Esophagus squamous epithelium (tissue), 5 donors: Measurements from ENCODE around the gene WDR33. TPM values are rescaled to one million over a fixed set of nuclear protein-coding genes. Genes with fewer than 3 reads are reported as not detected.
"Not testable (repeated sequence)": the region's sequence is repeated elsewhere in the genome, so short reads cannot be mapped to it uniquely, and the experiment has no call there.

Source experiments
- DNase-seq: peaks from one replicate; lab custom pipeline; 2025; lab: John Stamatoyannopoulos, UW
- H3K27ac ChIP-seq, 4 donors: fragments of 200-600 bp; sonication (generic); one replicate each; pipeline ENCODE4 v1.5.1; 2016 to 2019; ENCODE audit warnings: mild to moderate bottlenecking in 1 of 4
- H3K27me3 ChIP-seq, 4 donors: fragments of 200-600 bp; sonication (generic); 1 replicate in 3 of 4; 2 replicates in 1 of 4; pipeline versions ENCODE4 v1.5.1 to v1.6.0; 2017 to 2021; ENCODE audit warnings: antibody characterized with exemption in 1 of 4
- H3K36me3 ChIP-seq, 3 donors: fragments of 200-600 bp; sonication (generic); one replicate each; pipeline ENCODE4 v1.5.1; 2016 to 2019
- H3K4me1 ChIP-seq, 3 donors: fragments of 200-600 bp; sonication (generic); one replicate each; pipeline ENCODE4 v1.5.1; 2017 to 2019
- H3K4me3 ChIP-seq, 4 donors: fragments of 200-600 bp; sonication (generic); 1 replicate in 3 of 4; 2 replicates in 1 of 4; pipeline ENCODE4 v1.5.1; 2016 to 2019; ENCODE audit warnings: mild to moderate bottlenecking in 2 of 4, moderate library complexity in 1 of 4
- H3K9me3 ChIP-seq, 3 donors: fragments of 200-600 bp; sonication (generic); one replicate each; pipeline ENCODE4 v1.5.1; 2016 to 2019
- POLR2A ChIP-seq, 4 donors: fragments of 450-650 bp; IDR thresholded peaks; one replicate each; pipeline ENCODE4 v1.6.1; 2017; ENCODE audit warnings: antibody characterized with exemption in 4 of 4, mild to moderate bottlenecking in 4 of 4, moderate library complexity in 3 of 4
- WGBS, 2 donors: methylation state at CpG; one replicate each; pipeline ENCODE4 v1.1.5; 2018; 5-methylcytosine and 5-hydroxymethylcytosine counted together
- intact Hi-C: fragments of 100-400 bp; cut with DNase I; formaldehyde crosslinking; loops from one replicate; pipeline ENCODE4 v1.15.0; 2022
- total RNA-seq, 4 donors: library from RNA; depleted of rRNA; stranded (reverse); fragments of >200 nt; gene quantifications; one replicate each; pipeline ENCODE4 v1.1.0, GENCODE V29; 2016
- TF ChIP-seq, protein P1 (sequence below), 6 experiments: fragments of 450-650 bp in 4 of 6; fragments of 200-600 bp in 2 of 6; sonication (generic) in 2 of 6; IDR thresholded peaks; one replicate each; pipeline ENCODE4 v1.5.1; 2016 to 2019; ENCODE audit warnings: antibody characterized with exemption in 6 of 6, mild to moderate bottlenecking in 4 of 6, moderate library complexity in 4 of 6
- donor health status: DM: yes; HTN: yes; CAD: no.

The WDR33 gene
- total RNA-seq, 4 donors from 2014 or later: 15.6 to 41.8 (median 26.0) TPM

DNA sequence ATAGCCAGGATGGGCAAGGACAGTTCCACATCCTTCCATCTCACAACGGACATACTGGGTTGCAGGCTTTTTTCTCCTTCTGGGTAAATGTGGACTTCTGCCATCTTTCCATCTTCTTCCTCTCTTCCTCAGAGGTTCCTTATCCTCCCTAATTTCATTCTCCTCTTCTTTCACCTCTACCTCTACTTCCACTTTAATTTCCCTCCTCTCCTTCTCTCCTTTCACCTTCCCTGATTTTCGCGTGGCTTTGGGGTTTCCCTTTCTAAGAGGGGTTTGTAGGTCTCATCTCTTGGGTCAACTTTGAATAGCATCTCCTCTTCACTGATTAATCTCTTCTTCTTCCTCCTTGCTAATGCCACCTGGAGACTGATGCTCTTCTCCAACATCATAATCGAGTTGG is 29.9 kb upstream of the WDR33 start:
- Histone ChIP-seq H3K4me1 (no peaks in the 10 kb centered on the region), H3K4me3 (no peak overlapping the region), H3K9me3 (no peaks in the 10 kb centered on the region), H3K27ac (no peak overlapping the region), H3K36me3 (peaks cover 0 to 16% (median 1%) of the 10 kb centered on the region in 3 donors), H3K27me3 (no peaks in the 10 kb centered on the region)
- TF ChIP-seq, protein P1, sequence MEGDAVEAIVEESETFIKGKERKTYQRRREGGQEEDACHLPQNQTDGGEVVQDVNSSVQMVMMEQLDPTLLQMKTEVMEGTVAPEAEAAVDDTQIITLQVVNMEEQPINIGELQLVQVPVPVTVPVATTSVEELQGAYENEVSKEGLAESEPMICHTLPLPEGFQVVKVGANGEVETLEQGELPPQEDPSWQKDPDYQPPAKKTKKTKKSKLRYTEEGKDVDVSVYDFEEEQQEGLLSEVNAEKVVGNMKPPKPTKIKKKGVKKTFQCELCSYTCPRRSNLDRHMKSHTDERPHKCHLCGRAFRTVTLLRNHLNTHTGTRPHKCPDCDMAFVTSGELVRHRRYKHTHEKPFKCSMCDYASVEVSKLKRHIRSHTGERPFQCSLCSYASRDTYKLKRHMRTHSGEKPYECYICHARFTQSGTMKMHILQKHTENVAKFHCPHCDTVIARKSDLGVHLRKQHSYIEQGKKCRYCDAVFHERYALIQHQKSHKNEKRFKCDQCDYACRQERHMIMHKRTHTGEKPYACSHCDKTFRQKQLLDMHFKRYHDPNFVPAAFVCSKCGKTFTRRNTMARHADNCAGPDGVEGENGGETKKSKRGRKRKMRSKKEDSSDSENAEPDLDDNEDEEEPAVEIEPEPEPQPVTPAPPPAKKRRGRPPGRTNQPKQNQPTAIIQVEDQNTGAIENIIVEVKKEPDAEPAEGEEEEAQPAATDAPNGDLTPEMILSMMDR (IDR thresholded peaks at IDR 0.05): no peak
- no peak for TF ChIP-seq POLR2A (IDR thresholded peaks at IDR 0.05)
- DNase-seq: no peak
- 80 to 87% methylated on average over 4 of the region's 4 CpGs for WGBS, 2 donors
- intact Hi-C loops: no loop called here

DNA sequence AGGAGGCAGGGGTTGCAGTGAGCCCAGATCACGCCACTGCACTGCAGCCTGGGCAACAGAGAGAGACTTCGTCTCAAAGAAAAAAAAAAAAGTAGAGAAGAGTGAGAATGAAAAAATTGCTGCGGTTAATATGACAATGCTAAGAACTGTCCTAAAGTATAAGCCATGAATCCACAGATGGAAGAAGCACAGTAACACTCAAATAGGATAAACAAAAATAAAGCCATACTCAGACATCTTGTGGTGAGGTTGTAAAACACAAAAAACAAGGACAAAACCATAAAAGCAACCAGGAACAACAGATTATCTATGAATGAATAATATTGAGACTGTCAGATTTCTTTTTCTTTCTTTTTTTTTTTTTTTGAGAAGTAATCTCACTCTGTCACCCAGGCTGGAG is 24.0 kb upstream of the WDR33 start:
- no peak for DNase-seq
- H3K9me3 ChIP-seq: no peaks in the 10 kb centered on the region
- no peaks in the 10 kb centered on the region for H3K27me3 ChIP-seq
- no peak overlapping the region for H3K4me3 ChIP-seq
- H3K36me3 ChIP-seq: no peaks in the 10 kb centered on the region
- H3K4me1 ChIP-seq: no peaks in the 10 kb centered on the region
- WGBS, 2 donors: 57 to 61% methylated on average over 3 of the region's 3 CpGs
- H3K27ac ChIP-seq: no peak overlapping the region
- TF ChIP-seq, protein P1 (IDR thresholded peaks at IDR 0.05): no peak
- no peak for TF ChIP-seq POLR2A (IDR thresholded peaks at IDR 0.05)
- intact Hi-C loops: no loop called here

DNA sequence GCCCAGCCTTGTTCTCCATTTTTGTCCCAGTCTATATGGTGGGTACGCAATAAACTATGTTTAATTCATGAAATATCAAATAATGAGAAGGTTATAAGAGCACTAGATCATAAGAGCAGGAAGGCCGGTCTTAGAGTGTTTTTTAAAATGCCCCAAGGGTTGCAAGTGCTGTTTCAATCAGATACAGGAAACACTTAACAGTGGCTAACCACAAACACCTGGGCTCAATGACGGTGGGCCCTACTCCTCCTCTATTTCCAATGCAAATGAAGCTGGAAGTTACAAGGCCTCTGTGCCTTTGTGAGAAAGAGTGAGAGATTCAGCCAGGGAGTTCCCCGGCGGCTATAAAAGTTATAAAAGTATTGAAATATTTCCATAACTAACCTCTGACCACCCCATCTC is 18.9 kb upstream of the WDR33 start:
- 49 to 57% methylated on average over 5 of the region's 5 CpGs for WGBS, 2 donors
- no peaks in the 10 kb centered on the region for H3K4me1 ChIP-seq
- no peaks in the 10 kb centered on the region for H3K36me3 ChIP-seq
- no peaks in the 10 kb centered on the region for H3K27me3 ChIP-seq
- peak; percentile 4 for DNase-seq
- H3K9me3 ChIP-seq: no peaks in the 10 kb centered on the region
- peak overlapping the region in 1 of 4 donors; percentile 25 for H3K27ac ChIP-seq
- TF ChIP-seq POLR2A (IDR thresholded peaks at IDR 0.05): no peak
- TF ChIP-seq, protein P1 (IDR thresholded peaks at IDR 0.05): no peak
- no peak overlapping the region for H3K4me3 ChIP-seq
- intact Hi-C loops: no loop called here

DNA sequence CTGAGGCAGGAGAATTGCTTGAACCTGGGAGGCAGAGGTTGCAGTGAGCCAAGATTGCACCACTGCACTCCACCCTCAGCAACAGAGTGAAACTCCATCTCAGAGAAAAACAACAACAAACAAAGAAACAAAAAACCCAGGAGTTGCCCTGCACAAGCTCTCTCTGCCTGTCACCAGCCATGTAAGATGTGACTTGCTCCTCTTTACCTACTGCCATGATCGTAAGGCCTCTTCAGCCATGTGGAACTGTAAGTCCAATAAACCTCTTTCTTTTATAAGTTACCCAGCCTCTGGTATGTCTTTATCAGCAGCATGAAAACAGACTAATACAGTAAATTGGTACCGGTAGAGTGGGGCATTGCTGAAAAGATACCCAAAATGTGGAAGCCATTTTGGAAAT is 15.7 kb upstream of the WDR33 start:
- H3K36me3 ChIP-seq, H3K27ac ChIP-seq, H3K27me3 ChIP-seq, H3K4me3 ChIP-seq, intact Hi-C loops, H3K4me1 ChIP-seq, H3K9me3 ChIP-seq, DNase-seq: not testable (repeated sequence)
- WGBS, 2 donors: 93 to 95% methylated on average over 2 of the region's 2 CpGs

DNA sequence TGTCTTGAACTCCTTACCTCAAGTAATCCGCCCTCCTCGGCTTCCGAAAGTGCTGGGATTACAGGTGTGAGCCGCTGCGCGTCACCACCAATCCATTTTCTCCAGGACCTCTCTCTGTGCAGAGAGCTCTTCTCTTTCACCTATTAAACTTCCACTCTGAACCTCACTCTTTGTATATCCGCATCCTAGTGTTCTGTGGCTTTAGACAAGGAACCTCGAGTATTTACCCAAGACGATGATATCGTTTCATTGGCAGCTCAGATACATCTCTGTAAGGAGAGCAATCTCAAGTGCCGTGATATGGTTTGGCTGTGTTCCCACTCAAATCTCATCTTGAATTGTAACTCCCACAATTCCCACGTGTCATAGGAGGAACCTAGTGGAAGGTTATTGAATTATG is 15.1 kb upstream of the WDR33 start:
- H3K9me3 ChIP-seq: peaks cover 0 to 9% (median 0%) of the 10 kb centered on the region in 3 donors
- H3K4me1 ChIP-seq: no peaks in the 10 kb centered on the region
- H3K27me3 ChIP-seq: no peaks in the 10 kb centered on the region
- no peak overlapping the region for H3K4me3 ChIP-seq
- intact Hi-C loops: no loop called here
- H3K27ac ChIP-seq: no peak overlapping the region
- H3K36me3 ChIP-seq: no peaks in the 10 kb centered on the region
- TF ChIP-seq, protein P1 (IDR thresholded peaks at IDR 0.05): no peak
- TF ChIP-seq POLR2A (IDR thresholded peaks at IDR 0.05): no peak
- WGBS, 2 donors: 75 to 90% methylated on average over 12 of the region's 12 CpGs
- no peak for DNase-seq

DNA sequence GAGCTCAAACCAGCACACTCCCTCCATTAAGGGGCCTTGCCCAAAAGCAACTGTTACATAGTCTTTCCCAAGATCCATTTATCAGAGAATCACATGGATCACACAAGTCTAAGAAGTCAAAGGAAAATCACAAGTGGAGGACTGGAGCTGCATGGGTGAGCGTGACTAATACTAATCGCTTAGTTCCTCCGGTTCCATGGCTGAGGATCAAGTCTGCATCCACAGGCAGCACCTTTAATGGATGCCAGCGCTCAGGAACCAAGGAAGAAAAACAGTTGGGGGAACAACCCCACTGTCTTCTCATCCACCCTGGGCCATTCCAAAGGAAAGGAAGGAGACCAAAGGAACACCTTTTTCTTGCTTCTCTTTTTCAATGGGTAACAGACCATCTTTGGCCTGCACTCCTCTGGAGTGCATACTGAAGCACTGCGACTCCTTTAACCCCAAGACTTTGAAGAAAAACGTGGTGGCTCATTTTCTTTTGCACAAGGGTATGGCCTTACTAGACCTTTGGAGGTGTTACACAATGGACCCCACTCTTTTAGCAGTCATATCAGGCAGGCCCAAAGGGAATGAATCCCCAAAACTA is 9.2 kb upstream of the WDR33 start:
- intact Hi-C loops: no loop called here
- DNase-seq: no peak
- no peaks in the 10 kb centered on the region for H3K27me3 ChIP-seq
- TF ChIP-seq, protein P1 (IDR thresholded peaks at IDR 0.05): no peak
- no peak for TF ChIP-seq POLR2A (IDR thresholded peaks at IDR 0.05)
- H3K27ac ChIP-seq: no peak overlapping the region
- H3K4me1 ChIP-seq: no peaks in the 10 kb centered on the region
- no peaks in the 10 kb centered on the region for H3K36me3 ChIP-seq
- H3K4me3 ChIP-seq: no peak overlapping the region
- H3K9me3 ChIP-seq: peaks cover 0 to 30% (median 16%) of the 10 kb centered on the region in 3 donors
- WGBS, 2 donors: 73 to 80% methylated on average over 6 of the region's 6 CpGs
